GM23338 (cell line): Measurements from ENCODE around the gene ITGA2.

ENCODE experiments used
- CTCF ChIP-seq, 2 experiments: fragments of 200-600 bp in 1 of 2; sonication (generic) in 1 of 2; conservative IDR thresholded peaks; 2 replicates each; pipeline versions ENCODE4 v1.5.1 to v1.6.1; 2016 to 2017; ENCODE audit warnings: antibody characterized with exemption in 2 of 2, low read depth in 2 of 2, mild to moderate bottlenecking in 2 of 2, moderate library complexity in 1 of 2
- EZH2 ChIP-seq: fragments of 200-600 bp; sonication (generic); IDR thresholded peaks from one replicate; pipeline ENCODE4 v1.8.0; 2017; ENCODE audit warnings: antibody characterized with exemption, mild to moderate bottlenecking, low read depth; ENCODE audit not compliant: unreplicated experiment
- EZH2phosphoT487 ChIP-seq: fragments of 200-600 bp; sonication (generic); IDR thresholded peaks from one replicate; pipeline ENCODE4 v1.8.1; 2018; ENCODE audit warnings: antibody characterized with exemption; ENCODE audit not compliant: unreplicated experiment
- JUNB ChIP-seq: IDR thresholded peaks from one replicate; pipeline ENCODE4 v1.6.1; 2016; ENCODE audit warnings: antibody characterized with exemption; ENCODE audit not compliant: unreplicated experiment

- no peak for TF ChIP-seq JUNB
- no peak for TF ChIP-seq CTCF (conservative IDR thresholded peaks at IDR 0.05; ENCODE audit: low read depth in 2 of 2)
- TF ChIP-seq EZH2phosphoT487: no peak
- no peak for TF ChIP-seq EZH2
Observed at GRCh38 chr5:52987711-52988331, 1.3 kb upstream of the ITGA2 start.
